ENCODE results near the gene RBPJL.
A peak's percentile ranks its signal among the peaks of the same experiment; 100 is the strongest.

The RBPJL gene

GRCh38 chr20:45318386-45318939, 11.8 kb downstream of the RBPJL start:
- DNase-seq, result no peak

GRCh38 chr20:45318948-45319347, 12.3 kb downstream of the RBPJL start:
- no peak for DNase-seq

GRCh38 chr20:45320948-45321595, 14.4 kb downstream of the RBPJL start:
- no peak for DNase-seq

- DNase-seq, result peak; percentile 7
Measured at GRCh38 chr20:45322952-45323383, 16.3 kb downstream of the RBPJL start.

- no peak for DNase-seq
Measured at GRCh38 chr20:45323731-45324130, 17.1 kb downstream of the RBPJL start.

GRCh38 chr20:45325371-45325770, 18.7 kb downstream of the RBPJL start:
- DNase-seq, result no peak

GRCh38 chr20:45328451-45328850, 21.8 kb downstream of the RBPJL start:
- no peak for DNase-seq

GRCh38 chr20:45329497-45330319, 23.1 kb downstream of the RBPJL start:
- DNase-seq, result no peak

- DNase-seq, result no peak
Measured at GRCh38 chr20:45330476-45330875, 23.8 kb downstream of the RBPJL start.

GRCh38 chr20:45336530-45337366, 30.1 kb downstream of the RBPJL start:
- DNase-seq, result no peak

GRCh38 chr20:45337367-45338120, 30.9 kb downstream of the RBPJL start:
- no peak for DNase-seq

- DNase-seq, result no peak
Measured at GRCh38 chr20:45338121-45339030, 31.7 kb downstream of the RBPJL start.

GRCh38 chr20:45339084-45339483, 32.4 kb downstream of the RBPJL start:
- DNase-seq, result no peak

- DNase-seq, result no peak
Measured at GRCh38 chr20:45339799-45340198, 33.2 kb downstream of the RBPJL start.

GRCh38 chr20:45340236-45340847, 33.7 kb downstream of the RBPJL start:
- no peak for DNase-seq

GRCh38 chr20:45340951-45341350, 34.3 kb downstream of the RBPJL start:
- no peak for DNase-seq

- DNase-seq, result no peak
Measured at GRCh38 chr20:45341579-45341938, 34.9 kb downstream of the RBPJL start.

- DNase-seq, result no peak
Measured at GRCh38 chr20:45341939-45342854, 35.6 kb downstream of the RBPJL start.

GRCh38 chr20:45342855-45343531, 36.4 kb downstream of the RBPJL start:
- DNase-seq, result peak; percentile 26
